GM12878 (cell line): ENCODE results near the gene TDRD12. TPM values are rescaled to one million over a fixed set of nuclear protein-coding genes. Genes with fewer than 3 reads are reported as not detected.

Source experiments
- ATAC-seq: fragments of 200-7000 bp; cut with Tn5 transposase; 3 replicates; pipeline ENCODE4 v1.9.1; 2020; ENCODE audit warnings: mild to moderate bottlenecking, moderate library complexity
- BruUV-seq: library from RNA; stranded (reverse); fragments of 400-500 nt; replicated peaks from 2 replicates; lab custom pipeline; 2021; lab: Mats Ljungman, UMichigan
- CTCF ChIA-PET: fragments of 300-600 bp; sonication (Branson Sonifier 250); formaldehyde crosslinking; extraction: SDS; loops from one replicate; lab custom pipeline; 2021; ENCODE audit warnings: inconsistent platforms; lab: Yijun Ruan, JAX
- POLR2A ChIA-PET: fragments of 350-600 bp; formaldehyde crosslinking; extraction: SDS; loops from one replicate; lab custom pipeline; 2021; ENCODE audit warnings: inconsistent platforms; lab: Charles Lee
- RAD21 ChIA-PET: fragments of 300-600 bp; sonication (Branson Sonifier 250); formaldehyde crosslinking; loops from one replicate; lab custom pipeline; 2023; ENCODE audit warnings: antibody characterized with exemption; ENCODE audit not compliant: unreplicated experiment; lab: Charles Lee
- SMC1A ChIA-PET: fragments of 300-600 bp; sonication (Branson Sonifier 250); formaldehyde crosslinking; loops from one replicate; lab custom pipeline; 2023; ENCODE audit not compliant: unreplicated experiment, uncharacterized antibody; lab: Charles Lee
- DNase-seq: peaks from one replicate; pipeline ENCODE4 v3.0.0-alpha.2; 2011; ENCODE audit warnings: low read depth, low spot score
- FAIRE-seq: peaks from 3 replicates; lab custom pipeline; 2011; peaks lifted over from hg19 to GRCh38; lab: Jason Lieb, UNC
- H2AFZ ChIP-seq: 2 replicates; pipeline ENCODE4 v1.6.0; 2011; ENCODE audit warnings: low read depth, low read length, control low read depth; ENCODE audit not compliant: control insufficient read depth
- H3K27ac ChIP-seq: 2 replicates; pipeline ENCODE4 v1.5.1; 2011; ENCODE audit warnings: control low read depth; ENCODE audit not compliant: control insufficient read depth, insufficient read depth
- H3K27me3 ChIP-seq, 2 experiments: replicated peaks in 1 of 2; 2 replicates each; pipeline versions ENCODE4 v1.6.0 to v1.6.1; 2011; ENCODE audit warnings: low read length in 1 of 2; ENCODE audit not compliant: control insufficient read depth in 2 of 2, insufficient read depth in 2 of 2
- H3K36me3 ChIP-seq, 2 experiments: 2 replicates each; pipeline ENCODE4 v1.5.1; 2011; ENCODE audit warnings: low read length in 1 of 2; ENCODE audit not compliant: control insufficient read depth in 2 of 2, insufficient read depth in 2 of 2
- H3K4me1 ChIP-seq: 2 replicates; pipeline ENCODE4 v1.6.1; 2011; ENCODE audit warnings: mild to moderate bottlenecking, low read length, moderate library complexity, mixed read lengths; ENCODE audit not compliant: control insufficient read depth, insufficient read depth
- H3K4me2 ChIP-seq: 2 replicates; pipeline ENCODE4 v1.6.0; 2011; ENCODE audit warnings: control low read depth; ENCODE audit not compliant: control insufficient read depth, insufficient read depth
- H3K4me3 ChIP-seq: fragments of 200-600 bp; sonication (generic); 2 replicates; pipeline ENCODE4 v1.5.1; 2016
- H3K79me2 ChIP-seq: 2 replicates; pipeline ENCODE4 v1.6.0; 2011; ENCODE audit warnings: low read length; ENCODE audit not compliant: control insufficient read depth, insufficient read depth
- H3K9ac ChIP-seq: 2 replicates; pipeline ENCODE4 v1.8.0; 2011; ENCODE audit warnings: low read length, control low read depth, mixed read lengths; ENCODE audit not compliant: control insufficient read depth, insufficient read depth
- H3K9me3 ChIP-seq: replicated peaks from 3 replicates; pipeline ENCODE4 v1.5.1; 2011; ENCODE audit warnings: mild to moderate bottlenecking, low read length; ENCODE audit not compliant: control insufficient read depth, insufficient read depth
- H4K20me1 ChIP-seq: 2 replicates; pipeline ENCODE4 v1.6.0; 2011; ENCODE audit not compliant: control insufficient read depth, insufficient read depth
- ATF3 ChIP-seq: IDR thresholded peaks from 2 replicates; pipeline ENCODE4 v1.6.1; 2011; ENCODE audit warnings: low read depth, mild to moderate bottlenecking, low read length, moderate library complexity, borderline replicate concordance; ENCODE audit errors: extremely low read depth
- EED ChIP-seq: sonication (generic); IDR thresholded peaks from 2 replicates; pipeline ENCODE4 v1.6.1; 2016; ENCODE audit warnings: antibody characterized with exemption, low read depth
- EGR1 ChIP-seq, 2 experiments: IDR thresholded peaks; 1 replicate in 1 of 2; 2 replicates in 1 of 2; pipeline ENCODE4 v1.6.1; 2011 to 2012; ENCODE audit warnings: low read depth in 2 of 2, low read length in 2 of 2, borderline replicate concordance in 1 of 2, mild to moderate bottlenecking in 1 of 2, moderate library complexity in 1 of 2
- GATAD2B ChIP-seq: fragments of 450-650 bp; conservative IDR thresholded peaks from 2 replicates; pipeline ENCODE4 v1.6.1; 2017; ENCODE audit warnings: low read depth, mild to moderate bottlenecking, moderate library complexity
- PAX5 ChIP-seq: IDR thresholded peaks from 2 replicates; pipeline ENCODE4 v1.6.1; 2011; ENCODE audit warnings: low read depth, low read length, borderline replicate concordance
- RBBP5 ChIP-seq: fragments of 200-600 bp; sonication (generic); conservative IDR thresholded peaks from 2 replicates; pipeline ENCODE4 v1.6.1; 2016
- RUNX3 ChIP-seq: IDR thresholded peaks from 2 replicates; pipeline ENCODE4 v1.6.1; 2012; ENCODE audit warnings: low read length, inconsistent platforms
- SMAD5 ChIP-seq: IDR thresholded peaks from 2 replicates; pipeline ENCODE4 v1.6.1; 2016; ENCODE audit warnings: antibody characterized with exemption, low read depth
- ZNF217 ChIP-seq: fragments of 450-650 bp; IDR thresholded peaks from 2 replicates; pipeline ENCODE4 v1.6.1; 2017; ENCODE audit warnings: antibody characterized with exemption, mild to moderate bottlenecking
- WGBS: methylation state at CpG from one replicate; pipeline ENCODE4 v1.1.6; 2016; ENCODE audit warnings: low lambda C conversion rate; ENCODE audit not compliant: insufficient replicate concordance, insufficient coverage; ENCODE audit errors: missing lambda C conversion rate; 5-methylcytosine and 5-hydroxymethylcytosine counted together
- in situ Hi-C: fragments of 300-500 bp; cut with MboI; formaldehyde crosslinking; loops from 9 replicates; pipeline ENCODE4 v1.14.3; 2018; ENCODE audit warnings: mixed read lengths
- intact Hi-C: fragments of 100-400 bp; cut with micrococcal nuclease; formaldehyde crosslinking; loops from one replicate; pipeline ENCODE4 v1.14.2; 2022; ENCODE audit not compliant: unreplicated experiment
- polyA plus RNA-seq, 11 experiments: library from polyadenylated mRNA; depleted of rRNA in 4 of 11; unstranded in 6 of 11; stranded (reverse) in 5 of 11; fragments of >200 nt; fragmentation: Nextera tagmentation in 4 of 11; fragmentation: Illumina TruSeq in 1 of 11; extraction: Ambion mirVana in 4 of 11; extraction: Trizol in 1 of 11; gene quantifications; 1 replicate in 1 of 11; 2 replicates in 10 of 11; pipeline versions ENCODE4 v1.2.1 to v1.2.3, GENCODE V29; 2011 to 2016; ENCODE audit warnings: inconsistent platforms in 2 of 11, missing spikeins in 2 of 11, low read depth in 1 of 11
- total RNA-seq, 4 experiments: library from RNA; depleted of rRNA in 3 of 4; stranded (reverse); fragments of >200 nt in 3 of 4; fragmentation: Illumina TruSeq in 1 of 4; extraction: Trizol in 1 of 4; gene quantifications; 2 replicates each; pipeline versions ENCODE4 v1.2.1 to v1.2.3, GENCODE V29; 2013 to 2021
- TF ChIP-seq, protein P1 (sequence below): fragments of 450-650 bp; IDR thresholded peaks from 2 replicates; pipeline ENCODE4 v1.6.1; 2017; ENCODE audit warnings: mild to moderate bottlenecking, moderate library complexity

The TDRD12 gene
- total and polyA plus RNA-seq, 10 of the 15 experiments (the other 5 are each of a cell fraction or from before 2014, with no cell fraction given) = 0.08 to 0.15 TPM; not detected in 8

DNA sequence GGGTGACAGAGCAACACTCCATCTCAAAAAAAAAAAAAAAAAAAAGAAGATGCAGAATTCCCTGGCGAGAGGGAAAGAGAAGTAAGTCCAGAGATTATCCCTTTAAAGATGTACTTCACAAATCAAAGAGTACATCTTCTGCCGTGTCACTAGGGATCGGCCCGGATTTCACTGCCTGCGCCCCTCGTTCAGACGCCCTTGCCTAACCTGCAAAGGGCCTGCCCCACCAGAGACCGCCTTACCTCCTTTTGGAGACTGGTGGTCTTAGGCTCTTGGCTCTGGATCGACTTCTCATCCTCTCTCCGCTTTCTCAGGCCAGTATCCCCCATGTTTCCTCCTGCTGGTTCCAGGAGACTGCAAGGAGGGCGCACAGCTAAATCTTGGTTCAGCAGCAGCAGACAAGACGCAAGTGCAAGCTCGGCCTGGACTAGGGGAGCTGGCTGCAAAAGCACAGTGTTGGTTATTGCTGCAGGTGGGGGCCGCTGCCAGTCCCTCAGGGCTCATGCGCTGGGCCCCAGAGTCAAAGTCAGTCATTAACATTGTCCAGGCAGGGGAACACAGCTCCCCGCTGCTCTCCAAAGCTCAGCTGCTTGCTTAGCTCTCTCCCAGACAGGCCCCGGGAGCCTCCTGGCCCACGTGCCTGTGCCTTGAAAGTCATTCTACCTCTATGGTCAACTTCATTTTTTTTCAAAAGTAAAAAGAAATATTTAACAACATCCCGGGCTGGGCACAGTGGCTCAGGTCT, 148.8 kb downstream of the TDRD12 start:
- Histone ChIP-seq H3K4me2 (no peak overlapping the region), H3K9ac (no peak overlapping the region), H4K20me1 (no peaks in the 10 kb centered on the region), H2AFZ (no peak overlapping the region), H3K4me3 (no peak overlapping the region), H3K79me2 (no peaks in the 10 kb centered on the region), H3K27me3 (no peaks in the 10 kb centered on the region), H3K36me3 (no peaks in the 10 kb centered on the region), H3K27ac (no peak overlapping the region), H3K4me1 (no peaks in the 10 kb centered on the region), H3K9me3 (no peaks in the 10 kb centered on the region)
- ChIA-PET CTCF (no interaction called here), POLR2A (no interaction called here), SMC1A (no interaction called here), RAD21 (no interaction called here)
- DNase-seq = no peak
- ATAC-seq = no peak
- 57% methylated on average over 19 of the region's 19 CpGs for WGBS
- TF ChIP-seq EGR1 (IDR thresholded peaks at IDR 0.05; ENCODE audit: borderline replicate concordance in 1 of 2, low read depth in 2 of 2, low read length in 2 of 2) (no peak), SMAD5 (no peak), ATF3 (no peak), PAX5 (no peak), GATAD2B (no peak), RUNX3 (no peak), RBBP5 (no peak), EED (no peak), ZNF217 (no peak)
- TF ChIP-seq, protein P1, sequence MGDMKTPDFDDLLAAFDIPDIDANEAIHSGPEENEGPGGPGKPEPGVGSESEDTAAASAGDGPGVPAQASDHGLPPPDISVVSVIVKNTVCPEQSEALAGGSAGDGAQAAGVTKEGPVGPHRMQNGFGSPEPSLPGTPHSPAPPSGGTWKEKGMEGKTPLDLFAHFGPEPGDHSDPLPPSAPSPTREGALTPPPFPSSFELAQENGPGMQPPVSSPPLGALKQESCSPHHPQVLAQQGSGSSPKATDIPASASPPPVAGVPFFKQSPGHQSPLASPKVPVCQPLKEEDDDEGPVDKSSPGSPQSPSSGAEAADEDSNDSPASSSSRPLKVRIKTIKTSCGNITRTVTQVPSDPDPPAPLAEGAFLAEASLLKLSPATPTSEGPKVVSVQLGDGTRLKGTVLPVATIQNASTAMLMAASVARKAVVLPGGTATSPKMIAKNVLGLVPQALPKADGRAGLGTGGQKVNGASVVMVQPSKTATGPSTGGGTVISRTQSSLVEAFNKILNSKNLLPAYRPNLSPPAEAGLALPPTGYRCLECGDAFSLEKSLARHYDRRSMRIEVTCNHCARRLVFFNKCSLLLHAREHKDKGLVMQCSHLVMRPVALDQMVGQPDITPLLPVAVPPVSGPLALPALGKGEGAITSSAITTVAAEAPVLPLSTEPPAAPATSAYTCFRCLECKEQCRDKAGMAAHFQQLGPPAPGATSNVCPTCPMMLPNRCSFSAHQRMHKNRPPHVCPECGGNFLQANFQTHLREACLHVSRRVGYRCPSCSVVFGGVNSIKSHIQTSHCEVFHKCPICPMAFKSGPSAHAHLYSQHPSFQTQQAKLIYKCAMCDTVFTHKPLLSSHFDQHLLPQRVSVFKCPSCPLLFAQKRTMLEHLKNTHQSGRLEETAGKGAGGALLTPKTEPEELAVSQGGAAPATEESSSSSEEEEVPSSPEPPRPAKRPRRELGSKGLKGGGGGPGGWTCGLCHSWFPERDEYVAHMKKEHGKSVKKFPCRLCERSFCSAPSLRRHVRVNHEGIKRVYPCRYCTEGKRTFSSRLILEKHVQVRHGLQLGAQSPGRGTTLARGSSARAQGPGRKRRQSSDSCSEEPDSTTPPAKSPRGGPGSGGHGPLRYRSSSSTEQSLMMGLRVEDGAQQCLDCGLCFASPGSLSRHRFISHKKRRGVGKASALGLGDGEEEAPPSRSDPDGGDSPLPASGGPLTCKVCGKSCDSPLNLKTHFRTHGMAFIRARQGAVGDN = no peak
- FAIRE-seq = no peak
- intact Hi-C loops = no loop called here
- BruUV-seq = no TSS peak
- in situ Hi-C loops = no loop called here
